ENCODE measurements around the gene COL13A1. TPM values are rescaled to one million over a fixed set of nuclear protein-coding genes. Genes with fewer than 3 reads are reported as not detected.

COL13A1 gene
- total RNA-seq, 2 experiments from 2014 or later: not detected

- Mint-ChIP-seq H3K4me3 (no peak overlapping the region), H3K27ac (no peak overlapping the region), H3K4me1 (ENCODE audit: low read depth) (no peaks in the 10 kb centered on the region), H3K27me3 (ENCODE audit: low read depth) (peaks cover 2% of the 10 kb centered on the region), H3K9me3 (no peaks in the 10 kb centered on the region), H3K36me3 (ENCODE audit: low read depth) (no peaks in the 10 kb centered on the region)
- intact Hi-C loops (cut with micrococcal nuclease): no loop called here
- CTCF ChIA-PET: no interaction called here
- DNase-seq: no peak
Measured at GRCh38 chr10:69878038-69878437, 76.3 kb downstream of the COL13A1 start.

DNA sequence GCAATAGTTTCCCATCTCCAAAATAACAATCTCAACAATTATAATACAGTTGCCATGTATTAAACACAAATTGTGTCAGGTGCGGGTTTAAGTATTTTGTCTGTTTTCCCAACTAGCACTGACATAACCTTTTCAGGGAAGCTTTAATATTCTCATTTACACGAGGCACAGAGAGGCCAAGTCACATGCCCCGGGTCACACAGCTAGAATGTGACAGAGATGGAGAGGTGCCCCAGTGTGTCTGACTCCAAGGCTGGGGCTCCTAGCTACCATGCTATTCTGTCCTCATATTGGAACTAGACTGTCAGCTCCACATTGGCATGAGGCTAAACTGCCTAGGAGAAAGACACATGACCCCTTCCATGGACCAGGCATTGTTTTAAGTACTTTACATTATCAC lies 77.2 kb downstream of the COL13A1 start:
- Mint-ChIP-seq H3K9me3 (no peaks in the 10 kb centered on the region), H3K36me3 (ENCODE audit: low read depth) (no peaks in the 10 kb centered on the region), H3K27ac (no peak overlapping the region), H3K27me3 (ENCODE audit: low read depth) (peaks cover 5% of the 10 kb centered on the region), H3K4me1 (ENCODE audit: low read depth) (no peaks in the 10 kb centered on the region), H3K4me3 (no peak overlapping the region)
- CTCF ChIA-PET: interaction anchor here (1.1 kb wide), 1 partner anchor 35 kb away, joined by 3 read pairs; no protein-coding TSS in a partner anchor
- no peak for DNase-seq
- intact Hi-C loops (cut with micrococcal nuclease): no loop called here

- no peaks in the 10 kb centered on the region for H3K36me3 Mint-ChIP-seq (ENCODE audit: low read depth)
- no peak for DNase-seq
- CTCF ChIA-PET: interaction anchor here (1.1 kb wide), 2 partner anchors 35 to 55 kb away, joined by 3 read pairs; no protein-coding TSS in a partner anchor
- intact Hi-C loops (cut with micrococcal nuclease): no loop called here
- no peak overlapping the region for H3K4me3 Mint-ChIP-seq
- no peak overlapping the region for H3K27ac Mint-ChIP-seq
- peaks cover 5% of the 10 kb centered on the region for H3K27me3 Mint-ChIP-seq (ENCODE audit: low read depth)
- H3K9me3 Mint-ChIP-seq: no peaks in the 10 kb centered on the region
- no peaks in the 10 kb centered on the region for H3K4me1 Mint-ChIP-seq (ENCODE audit: low read depth)
Measured at GRCh38 chr10:69879634-69880257, 78.0 kb downstream of the COL13A1 start.

DNA sequence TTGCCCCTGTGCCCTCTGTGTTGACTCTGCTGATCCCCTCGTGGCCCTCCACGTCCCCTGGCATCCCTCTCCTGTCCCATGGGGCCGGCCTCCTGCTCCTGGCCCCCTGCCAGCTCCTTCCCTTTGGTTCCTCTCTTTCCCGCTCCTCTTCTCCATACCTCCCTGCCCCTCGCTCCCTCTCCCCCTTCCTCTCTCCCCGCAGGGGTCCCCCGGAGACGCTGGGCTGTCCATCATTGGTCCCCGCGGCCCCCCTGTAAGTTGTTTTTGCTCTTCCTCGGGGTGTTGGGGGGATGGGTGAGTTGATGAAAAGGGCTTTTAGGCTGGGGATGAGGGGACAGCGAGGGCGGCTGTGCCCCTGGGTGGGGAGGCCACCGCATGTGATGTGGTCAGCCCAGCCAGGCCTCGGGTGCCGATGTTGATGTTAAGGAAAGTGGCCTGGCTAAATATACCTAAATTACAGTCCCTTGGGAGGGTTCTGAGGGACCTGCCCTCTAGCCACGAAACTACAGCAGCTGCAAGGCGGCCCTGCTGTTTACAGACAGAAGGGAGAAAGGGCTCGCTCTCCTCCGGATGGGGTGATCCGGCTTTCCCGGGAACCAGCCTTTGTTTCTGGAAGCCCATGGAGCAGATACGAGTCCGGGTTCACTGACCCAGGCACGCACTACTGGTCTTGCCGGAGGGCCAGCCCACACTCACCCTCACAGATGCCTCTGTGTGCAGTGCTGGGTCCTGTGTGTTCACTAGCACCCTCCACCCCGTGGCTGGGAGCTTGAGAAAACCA lies 78.8 kb downstream of the COL13A1 start:
- CTCF ChIA-PET: interaction anchor here (1.1 kb wide), 1 partner anchor 54 kb away, joined by 3 read pairs; no protein-coding TSS in a partner anchor
- Mint-ChIP-seq H3K4me1 (ENCODE audit: low read depth) (no peaks in the 10 kb centered on the region), H3K36me3 (ENCODE audit: low read depth) (no peaks in the 10 kb centered on the region), H3K27me3 (ENCODE audit: low read depth) (peaks cover 5% of the 10 kb centered on the region), H3K4me3 (no peak overlapping the region), H3K27ac (no peak overlapping the region), H3K9me3 (no peaks in the 10 kb centered on the region)
- DNase-seq: no peak
- intact Hi-C loops (cut with micrococcal nuclease): no loop called here

- no peak overlapping the region for H3K27ac Mint-ChIP-seq
- no peak for DNase-seq
- H3K27me3 Mint-ChIP-seq (ENCODE audit: low read depth): peaks cover 5% of the 10 kb centered on the region
- H3K4me1 Mint-ChIP-seq (ENCODE audit: low read depth): no peaks in the 10 kb centered on the region
- CTCF ChIA-PET: no interaction called here
- no peaks in the 10 kb centered on the region for H3K9me3 Mint-ChIP-seq
- no peak overlapping the region for H3K4me3 Mint-ChIP-seq
- intact Hi-C loops (cut with micrococcal nuclease): no loop called here
- H3K36me3 Mint-ChIP-seq (ENCODE audit: low read depth): no peaks in the 10 kb centered on the region
Measured at GRCh38 chr10:69881202-69881601, 79.5 kb downstream of the COL13A1 start.

DNA sequence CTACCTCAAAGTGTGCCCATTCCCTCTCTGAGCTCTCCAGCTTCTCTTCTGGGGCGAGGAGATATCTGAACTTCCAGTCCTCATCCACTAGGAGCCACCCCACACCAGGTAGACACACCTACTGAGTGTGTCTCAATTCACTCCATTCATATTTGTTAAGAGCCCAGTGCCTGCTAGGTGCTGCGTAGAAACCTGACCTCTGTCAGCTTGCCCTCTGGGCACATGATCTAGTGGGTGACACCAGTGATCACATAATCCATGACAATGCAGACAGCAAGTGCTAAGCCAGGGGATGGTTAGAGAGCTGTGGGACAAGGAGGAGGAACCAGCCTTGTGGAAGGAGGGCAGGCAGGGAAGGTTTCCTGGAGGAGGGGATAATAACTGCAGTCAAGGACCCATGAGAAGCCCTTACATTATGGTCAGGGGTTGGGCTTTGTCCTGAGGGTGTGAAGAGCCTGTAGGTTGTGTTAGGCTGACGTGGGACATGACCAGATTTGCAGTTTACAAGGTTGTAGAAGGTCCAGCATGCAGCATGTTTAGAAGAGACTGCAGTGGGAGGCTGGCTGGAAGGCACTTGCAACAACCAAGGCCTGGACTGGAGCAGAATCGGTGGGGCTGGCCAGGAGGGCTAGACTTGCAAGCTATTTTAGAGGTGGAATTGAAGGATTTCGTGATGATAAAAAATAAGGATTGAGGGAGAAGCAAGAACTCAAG lies 81.8 kb downstream of the COL13A1 start:
- Mint-ChIP-seq H3K4me1 (ENCODE audit: low read depth) (no peaks in the 10 kb centered on the region), H3K27ac (no peak overlapping the region), H3K27me3 (ENCODE audit: low read depth) (peaks cover 5% of the 10 kb centered on the region), H3K36me3 (ENCODE audit: low read depth) (no peaks in the 10 kb centered on the region), H3K9me3 (no peaks in the 10 kb centered on the region), H3K4me3 (no peak overlapping the region)
- DNase-seq: peak; percentile 12
- CTCF ChIA-PET: no interaction called here
- intact Hi-C loops (cut with micrococcal nuclease): no loop called here

DNA sequence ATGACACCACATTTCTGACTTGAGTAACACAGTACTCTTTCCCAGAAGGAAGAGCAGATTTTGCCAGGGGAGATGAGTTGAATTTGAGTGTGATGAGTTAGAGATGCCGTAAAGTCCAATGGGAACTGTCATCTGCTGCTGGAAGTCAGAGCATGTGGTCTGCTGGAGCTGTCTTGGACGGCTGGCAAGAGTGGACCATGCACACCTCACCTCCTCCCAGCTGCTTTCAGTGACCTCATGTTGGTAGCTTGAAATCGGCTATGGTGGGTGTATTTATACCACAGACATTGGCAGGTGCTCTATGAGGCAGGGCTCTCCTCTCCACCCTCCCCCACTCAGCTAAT lies 82.3 kb downstream of the COL13A1 start:
- no peaks in the 10 kb centered on the region for H3K9me3 Mint-ChIP-seq
- CTCF ChIA-PET: no interaction called here
- H3K27me3 Mint-ChIP-seq (ENCODE audit: low read depth): peaks cover 5% of the 10 kb centered on the region

GRCh38 chr10:69884686-69885085 lies 83.0 kb downstream of the COL13A1 start:
- Mint-ChIP-seq H3K9me3 (no peaks in the 10 kb centered on the region), H3K27me3 (ENCODE audit: low read depth) (peaks cover 5% of the 10 kb centered on the region), H3K4me1 (ENCODE audit: low read depth) (no peaks in the 10 kb centered on the region), H3K36me3 (ENCODE audit: low read depth) (no peaks in the 10 kb centered on the region), H3K27ac (no peak overlapping the region), H3K4me3 (no peak overlapping the region)
- no peak for DNase-seq
- CTCF ChIA-PET: no interaction called here
- intact Hi-C loops (cut with micrococcal nuclease): no loop called here

More for the DNA sequence above, 82.3 kb downstream of the COL13A1 start:
- intact Hi-C loops (cut with micrococcal nuclease): no loop called here
- H3K27ac Mint-ChIP-seq: no peak overlapping the region
- no peak overlapping the region for H3K4me3 Mint-ChIP-seq
- H3K36me3 Mint-ChIP-seq (ENCODE audit: low read depth): no peaks in the 10 kb centered on the region
- no peak for DNase-seq
- H3K4me1 Mint-ChIP-seq (ENCODE audit: low read depth): no peaks in the 10 kb centered on the region

DNA sequence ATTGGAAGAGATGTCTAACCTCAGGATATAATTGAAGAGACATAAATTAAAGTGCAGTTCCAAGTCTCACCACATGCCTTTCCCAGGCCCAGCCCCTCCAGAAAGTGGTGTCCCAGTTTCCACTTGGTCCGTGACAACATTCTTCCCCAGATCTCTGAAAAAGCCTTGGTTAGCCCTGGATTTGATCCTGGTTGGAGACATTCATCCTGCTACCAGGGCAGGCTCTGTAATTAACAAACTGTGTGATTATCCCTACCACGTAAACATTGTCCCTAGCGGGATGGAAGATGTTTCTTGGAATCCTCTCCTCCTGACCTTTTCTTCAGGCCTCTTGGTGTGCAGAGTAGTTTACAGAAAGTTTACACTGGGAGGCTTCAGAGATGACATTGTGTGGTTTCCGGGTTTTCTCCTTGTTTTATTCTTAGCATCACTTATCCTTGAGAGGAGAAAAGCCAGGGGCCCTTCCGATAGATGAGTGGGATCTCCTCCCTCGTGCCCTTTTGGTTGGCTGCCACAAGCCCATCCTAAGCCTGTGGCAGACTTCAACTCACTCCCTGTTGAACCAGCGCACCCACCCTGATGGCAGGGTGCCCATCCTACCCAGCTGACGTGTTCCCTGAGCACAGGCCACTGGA lies 83.8 kb downstream of the COL13A1 start:
- CTCF ChIA-PET: no interaction called here
- no peak overlapping the region for H3K4me3 Mint-ChIP-seq
- H3K9me3 Mint-ChIP-seq: no peaks in the 10 kb centered on the region
- no peak for DNase-seq
- H3K27ac Mint-ChIP-seq: no peak overlapping the region
- intact Hi-C loops (cut with micrococcal nuclease): no loop called here
- H3K4me1 Mint-ChIP-seq (ENCODE audit: low read depth): no peaks in the 10 kb centered on the region
- no peaks in the 10 kb centered on the region for H3K36me3 Mint-ChIP-seq (ENCODE audit: low read depth)
- H3K27me3 Mint-ChIP-seq (ENCODE audit: low read depth): peaks cover 3% of the 10 kb centered on the region

- DNase-seq: no peak
- no peak overlapping the region for H3K27ac Mint-ChIP-seq
- no peaks in the 10 kb centered on the region for H3K9me3 Mint-ChIP-seq
- H3K4me1 Mint-ChIP-seq (ENCODE audit: low read depth): no peaks in the 10 kb centered on the region
- no peak overlapping the region for H3K4me3 Mint-ChIP-seq
- no peaks in the 10 kb centered on the region for H3K27me3 Mint-ChIP-seq (ENCODE audit: low read depth)
- no peaks in the 10 kb centered on the region for H3K36me3 Mint-ChIP-seq (ENCODE audit: low read depth)
- intact Hi-C loops (cut with micrococcal nuclease): no loop called here
- CTCF ChIA-PET: interaction anchor here (0.7 kb wide), 1 partner anchor 62 kb away, joined by 3 read pairs; no protein-coding TSS in a partner anchor
Measured at GRCh38 chr10:69888882-69889584, 87.3 kb downstream of the COL13A1 start.

DNA sequence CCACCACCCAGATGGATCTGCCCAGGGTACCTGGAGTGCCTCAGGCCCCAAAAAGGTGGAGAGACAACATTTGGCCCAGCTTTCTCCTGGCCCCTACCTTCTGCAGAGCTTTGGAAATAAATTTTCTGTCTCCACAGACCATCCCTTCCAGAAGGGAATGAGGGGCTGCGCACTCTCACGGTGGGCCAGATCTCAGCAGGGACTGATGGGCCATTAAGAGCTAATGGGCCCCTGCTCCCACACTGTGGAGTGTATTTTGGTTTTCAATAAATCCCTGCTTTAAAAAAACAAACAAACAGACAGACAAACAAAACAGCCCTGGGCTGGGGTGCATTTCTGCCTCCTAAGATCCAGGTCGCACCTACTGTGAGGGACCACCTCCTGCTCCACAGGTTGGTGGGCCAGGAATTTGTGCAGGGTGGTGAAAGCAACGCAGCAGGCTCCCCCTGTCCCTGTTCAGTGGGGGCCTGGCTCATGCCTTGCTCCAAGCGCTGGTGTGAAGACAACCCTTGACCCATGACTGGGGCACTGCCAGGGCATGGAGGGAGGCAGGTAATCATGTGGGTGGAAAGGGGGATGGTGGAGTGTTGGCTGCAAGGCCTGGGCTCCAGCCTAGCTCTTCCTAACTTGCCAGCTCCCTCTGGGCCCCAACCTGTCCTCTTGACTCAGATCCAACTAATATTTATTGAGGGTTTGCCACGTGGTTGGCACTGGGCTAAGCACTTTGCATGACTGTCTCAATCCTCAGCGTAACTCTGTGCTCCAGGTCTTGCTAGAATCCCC lies 88.5 kb downstream of the COL13A1 start:
- CTCF ChIA-PET: no interaction called here
- DNase-seq: no peak
- no peaks in the 10 kb centered on the region for H3K9me3 Mint-ChIP-seq
- no peaks in the 10 kb centered on the region for H3K4me1 Mint-ChIP-seq (ENCODE audit: low read depth)
- intact Hi-C loops (cut with micrococcal nuclease): no loop called here
- no peaks in the 10 kb centered on the region for H3K36me3 Mint-ChIP-seq (ENCODE audit: low read depth)
- no peaks in the 10 kb centered on the region for H3K27me3 Mint-ChIP-seq (ENCODE audit: low read depth)
- no peak overlapping the region for H3K27ac Mint-ChIP-seq
- no peak overlapping the region for H3K4me3 Mint-ChIP-seq
